Activated CD4-positive, alpha-beta T cell treated with anti-CD3 and anti-CD28 coated beads, Interleukin-10, Interleukin-2, amounts not matched to agents 100 ng/mL and 50 ng/mL, durations not matched to agents 16 hours and 8 hours (primary cell): ENCODE measurements around the gene FBXL7.
"Not testable (repeated sequence)": the region's sequence is repeated elsewhere in the genome, so short reads cannot be mapped to it uniquely, and the experiment has no call there.

Experiments used
- DNase-seq: peaks from one replicate; pipeline ENCODE4 v3.0.0-alpha.2; 2020

FBXL7 gene

DNA sequence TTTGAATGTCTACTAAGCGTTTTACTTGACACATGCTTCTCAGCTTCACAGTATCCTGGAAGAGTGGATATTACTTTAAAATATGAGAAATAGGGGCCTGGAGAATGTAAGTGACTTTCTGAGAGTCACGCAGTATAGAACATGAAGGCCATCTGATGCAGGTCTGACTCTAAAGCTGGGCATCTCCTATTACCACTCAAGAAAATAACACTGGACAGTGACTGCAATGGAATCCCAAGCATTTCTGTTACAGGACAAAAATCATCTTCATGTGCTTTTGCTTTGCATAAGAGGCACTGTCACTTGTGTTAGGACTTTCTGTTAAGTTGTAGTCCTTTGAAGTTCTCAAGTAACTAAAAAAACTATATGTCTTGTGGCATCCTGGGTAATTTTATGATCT lies 335.5 kb downstream of the FBXL7 start:
- DNase-seq: no peak

DNA sequence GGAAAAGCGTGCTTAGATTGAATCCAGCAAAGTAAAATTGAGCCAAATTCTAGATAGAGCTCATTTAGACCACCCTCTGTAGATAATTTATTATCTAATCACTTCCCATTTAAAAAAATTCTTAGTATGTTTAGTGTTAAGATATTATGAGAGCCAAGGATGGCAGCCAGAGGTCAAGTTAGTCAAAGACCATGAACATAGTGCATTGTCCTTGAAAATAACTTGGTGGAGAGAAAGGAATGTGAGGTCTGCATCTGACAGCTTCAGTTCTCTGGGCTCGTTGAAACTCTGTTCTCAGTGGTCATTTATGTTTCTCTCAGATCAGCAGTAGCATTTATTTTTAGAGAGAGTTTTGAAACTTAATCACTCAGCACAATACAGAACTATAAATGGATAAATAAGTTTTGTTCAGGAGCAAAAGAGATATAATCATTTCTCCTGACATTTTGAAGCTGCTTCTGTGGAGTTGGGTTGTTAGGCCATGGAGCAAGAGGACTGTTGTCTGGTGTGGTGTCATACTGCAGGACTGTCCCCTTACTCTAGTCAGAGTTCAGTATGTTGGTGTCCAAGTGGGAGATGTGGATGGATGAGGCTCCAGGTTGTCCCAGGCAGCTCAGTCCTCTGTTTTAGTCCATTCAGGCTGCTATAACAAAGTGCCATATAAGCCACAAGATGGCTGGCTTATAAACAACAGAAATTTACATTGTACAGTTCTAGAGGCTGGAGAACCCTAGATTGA lies 337.7 kb downstream of the FBXL7 start:
- no peak for DNase-seq

GRCh38 chr5:15844253-15844652 lies 344.3 kb downstream of the FBXL7 start:
- DNase-seq: no peak

GRCh38 chr5:15844871-15845270 lies 344.9 kb downstream of the FBXL7 start:
- DNase-seq: no peak

GRCh38 chr5:15850536-15850935 lies 350.6 kb downstream of the FBXL7 start:
- DNase-seq: no peak

DNA sequence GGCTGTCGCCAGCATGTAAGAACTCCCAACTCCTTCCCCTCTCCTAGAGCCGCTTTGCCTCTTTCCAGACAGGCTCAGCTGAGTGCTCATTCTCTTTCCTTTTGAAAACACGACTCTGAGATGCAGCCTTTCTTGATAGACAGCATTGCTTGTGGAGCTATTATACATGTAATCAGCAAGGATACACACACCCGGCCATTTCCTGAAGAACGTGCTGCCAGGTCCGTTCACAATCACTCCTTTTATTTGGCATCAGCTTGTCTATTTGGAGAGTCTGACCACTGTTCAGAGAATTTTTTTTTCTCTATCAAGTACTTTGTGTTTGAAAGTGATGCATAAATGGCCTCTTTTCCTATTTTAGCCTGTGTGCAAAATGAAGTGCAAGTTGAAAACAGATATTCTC lies 351.0 kb downstream of the FBXL7 start:
- no peak for DNase-seq

DNA sequence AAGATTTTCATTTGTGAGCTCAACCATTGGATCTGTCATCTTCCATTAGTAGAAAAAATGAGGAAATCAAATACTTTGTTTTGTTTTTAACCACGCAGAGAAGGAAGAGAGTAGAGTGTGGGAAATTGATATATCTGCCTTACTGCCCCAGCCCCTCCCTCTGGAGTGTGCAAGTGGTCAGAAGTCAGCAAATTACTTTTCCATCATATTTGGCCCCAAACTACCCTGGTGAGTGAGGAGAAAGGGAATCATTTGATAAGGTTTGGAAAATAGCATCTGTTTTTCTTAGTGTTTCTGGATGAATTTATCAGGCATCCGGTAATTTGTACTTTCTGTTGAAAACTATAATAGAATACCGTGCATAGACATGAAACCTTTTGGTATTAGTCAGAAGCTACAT lies 352.2 kb downstream of the FBXL7 start:
- no peak for DNase-seq

DNA sequence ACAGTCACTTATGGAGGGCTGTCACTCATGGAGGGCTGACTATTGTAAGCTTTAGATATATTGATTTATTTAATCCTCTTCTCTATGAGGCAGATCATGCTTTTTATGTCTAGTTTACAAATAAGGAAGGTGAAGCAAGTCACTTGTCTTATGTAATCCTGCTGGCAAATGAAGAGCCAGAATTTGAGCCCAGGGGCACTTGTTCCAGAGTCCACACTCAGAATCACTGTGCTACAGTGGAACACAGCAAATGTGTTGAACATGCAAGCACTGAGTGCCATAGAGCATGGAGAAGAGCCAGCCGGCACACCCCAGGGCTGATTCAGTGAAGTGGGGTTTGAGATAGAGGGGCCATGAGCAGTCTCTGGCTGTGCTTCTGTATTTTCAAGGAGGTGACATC lies 353.0 kb downstream of the FBXL7 start:
- no peak for DNase-seq

DNA sequence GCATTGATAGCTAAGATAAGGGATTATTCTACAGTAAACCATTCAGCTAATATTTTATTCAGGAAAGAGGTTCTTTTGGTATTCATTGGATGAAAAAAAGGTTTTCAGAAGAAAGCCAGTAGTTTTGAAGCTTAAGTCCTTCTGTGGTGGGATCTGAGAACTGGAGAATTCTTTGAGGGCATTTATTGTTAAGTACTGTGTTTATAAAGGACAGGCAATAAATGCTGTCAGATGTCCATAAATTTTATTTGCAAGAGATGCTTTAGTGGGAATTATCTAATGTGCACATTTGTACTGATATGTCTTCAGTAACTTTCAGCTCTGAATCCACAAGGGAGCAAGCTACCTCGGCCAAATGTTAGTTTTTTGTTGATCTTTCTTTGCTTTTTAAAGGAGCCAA lies 358.3 kb downstream of the FBXL7 start:
- DNase-seq: no peak

DNA sequence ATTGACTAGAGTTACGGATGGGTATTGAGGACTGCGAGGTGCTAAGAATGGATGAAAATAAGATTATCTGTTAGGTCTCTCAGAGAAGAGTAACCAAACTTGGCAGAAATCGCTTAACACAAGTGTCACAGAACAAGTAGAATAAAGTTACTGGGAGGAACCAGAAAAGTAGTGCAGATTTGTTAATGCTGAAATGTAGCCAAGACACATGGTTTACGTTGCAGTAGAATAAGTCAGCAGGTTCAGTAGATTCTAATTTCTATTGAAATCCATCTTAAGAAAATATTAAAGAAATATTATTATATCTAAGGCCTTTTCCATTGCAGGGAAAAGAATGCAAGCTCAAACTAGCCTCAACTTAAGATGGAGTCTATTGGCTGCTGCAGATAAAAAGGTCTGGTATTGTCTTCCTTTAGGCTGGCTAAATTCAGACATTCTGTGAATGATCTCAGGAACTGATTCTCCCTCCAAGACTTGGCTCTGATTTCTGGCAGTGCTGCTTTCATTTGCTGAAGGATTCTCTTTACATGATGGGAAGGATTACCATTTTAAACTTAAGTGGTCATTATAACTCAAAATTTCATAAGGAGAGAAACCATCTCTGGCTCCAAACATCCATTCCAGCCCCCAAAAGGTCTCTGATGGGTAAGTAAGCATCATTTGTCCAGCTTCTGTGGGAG lies 364.7 kb downstream of the FBXL7 start:
- DNase-seq: no peak

- DNase-seq: not testable (repeated sequence)
Observed at GRCh38 chr5:15872259-15872658, 372.3 kb downstream of the FBXL7 start.

DNA sequence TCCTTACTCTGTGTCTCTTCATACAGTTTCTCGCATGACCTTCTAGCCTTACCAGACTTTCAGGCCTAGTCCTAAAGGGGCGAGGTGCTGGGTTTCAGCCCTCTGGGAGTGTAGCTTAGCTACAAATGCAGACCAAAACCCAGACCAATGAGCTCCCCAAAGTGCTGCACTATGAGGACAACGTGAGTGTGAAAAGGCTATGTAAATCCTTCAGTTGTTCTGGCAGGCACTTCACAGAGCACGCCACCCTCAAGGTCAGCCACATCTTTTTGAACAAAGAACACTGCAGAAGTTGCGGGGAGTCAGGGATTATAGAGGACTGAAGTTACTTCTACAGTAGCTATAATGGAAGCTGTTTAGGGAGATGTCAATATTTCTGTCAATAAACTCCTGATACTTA lies 377.9 kb downstream of the FBXL7 start:
- no peak for DNase-seq

DNA sequence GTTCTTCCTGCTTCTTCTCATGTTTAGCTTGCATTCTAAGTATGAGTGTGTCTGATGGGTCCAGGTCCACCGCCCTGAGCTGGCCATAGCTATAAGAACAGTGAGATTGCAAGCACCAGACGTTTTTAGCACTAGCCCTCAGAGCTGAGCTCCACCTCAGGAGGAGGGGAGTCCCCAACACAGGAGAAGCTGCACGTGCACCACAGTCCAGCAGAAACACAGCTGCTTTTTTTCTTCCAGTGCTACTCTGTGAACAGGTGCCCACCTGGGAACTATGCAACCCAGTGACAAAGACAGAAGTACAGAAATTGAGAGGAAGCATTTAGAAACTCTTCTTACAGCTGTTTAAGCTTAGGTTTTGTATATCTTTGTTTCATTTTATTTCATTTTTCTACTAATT lies 380.2 kb downstream of the FBXL7 start:
- no peak for DNase-seq

GRCh38 chr5:15885156-15885555 lies 385.2 kb downstream of the FBXL7 start:
- DNase-seq: no peak

DNA sequence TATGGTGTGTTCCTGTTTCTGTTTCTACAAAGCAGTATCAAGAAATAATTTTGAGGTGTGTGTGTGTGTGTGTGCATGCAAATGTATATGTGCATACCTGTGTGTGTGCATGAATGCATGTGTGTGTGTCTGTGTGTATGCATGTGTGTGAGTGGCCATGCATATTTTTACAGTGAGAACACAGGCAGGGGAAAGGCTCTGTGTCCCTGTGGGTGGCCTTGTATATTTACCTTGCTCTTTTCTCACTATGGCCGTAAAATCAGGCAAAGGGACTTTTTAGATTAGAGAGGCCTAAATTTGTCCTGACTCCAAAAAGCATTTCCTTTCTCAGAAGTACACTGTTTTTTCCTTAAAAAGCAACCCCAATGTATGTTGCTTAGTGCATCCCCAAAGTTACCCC lies 386.2 kb downstream of the FBXL7 start:
- no peak for DNase-seq

- no peak for DNase-seq
Observed at GRCh38 chr5:15887093-15887492, 387.1 kb downstream of the FBXL7 start.

DNA sequence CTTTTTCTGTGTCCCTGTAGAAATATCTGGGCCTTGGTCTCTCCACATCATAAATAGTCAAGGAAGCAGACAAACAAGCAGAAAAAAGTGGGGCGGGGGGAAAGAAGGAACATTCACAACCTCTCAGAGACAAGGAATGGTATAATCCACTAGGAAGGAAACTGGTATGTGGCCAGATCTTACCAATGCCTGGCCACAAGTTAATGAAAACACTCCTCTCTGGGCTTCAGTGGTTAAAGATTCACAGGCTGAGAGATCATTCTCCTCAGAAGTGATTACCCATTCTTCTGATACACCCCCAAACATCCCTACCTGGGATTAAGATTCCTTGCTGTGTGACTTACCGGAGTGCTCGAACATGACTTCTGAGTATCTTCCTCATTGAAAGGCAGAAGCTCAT lies 389.0 kb downstream of the FBXL7 start:
- DNase-seq: no peak

- no peak for DNase-seq
Observed at GRCh38 chr5:15893866-15894265, 393.9 kb downstream of the FBXL7 start.

DNA sequence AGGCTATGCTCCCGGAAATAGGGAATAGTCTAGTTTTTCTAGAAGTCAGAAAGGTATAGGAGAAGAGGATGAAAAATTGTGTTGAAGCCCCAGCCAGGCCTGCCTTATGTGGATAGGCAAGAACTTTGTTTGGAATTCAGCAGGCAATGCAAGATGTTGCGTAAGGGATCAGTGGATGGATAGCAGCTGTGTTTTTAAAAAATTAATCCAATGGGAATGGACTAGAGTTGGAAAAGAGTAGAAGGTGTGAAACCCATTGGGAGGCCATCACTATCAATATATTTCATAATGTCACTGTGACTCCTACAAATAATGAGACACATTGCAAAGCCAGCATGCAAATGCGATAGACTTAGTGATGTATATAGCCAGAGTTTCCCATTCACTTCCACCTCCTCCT lies 397.7 kb downstream of the FBXL7 start:
- no peak for DNase-seq

GRCh38 chr5:15898641-15899040 lies 398.7 kb downstream of the FBXL7 start:
- DNase-seq: no peak

DNA sequence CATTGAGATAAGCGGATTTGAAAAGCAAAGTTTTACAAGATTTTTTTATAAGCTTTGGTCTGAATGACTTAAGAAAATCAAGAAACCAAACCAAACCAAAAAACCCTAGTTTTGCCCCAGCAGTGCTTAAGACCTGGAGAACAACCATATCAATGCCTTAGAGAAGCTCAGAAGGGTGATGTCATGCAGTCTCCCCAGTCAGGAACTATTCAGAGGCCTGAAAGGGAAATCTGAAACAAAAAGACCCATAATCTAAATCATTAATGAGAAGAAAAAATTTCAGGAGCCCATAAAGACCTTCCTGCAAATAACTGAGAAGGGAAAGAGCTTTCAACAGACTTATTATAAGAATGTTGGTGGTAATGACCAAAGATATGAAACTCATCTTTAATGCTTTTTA lies 399.5 kb downstream of the FBXL7 start:
- no peak for DNase-seq

GRCh38 chr5:15901151-15901550 lies 401.2 kb downstream of the FBXL7 start:
- DNase-seq: no peak

DNA sequence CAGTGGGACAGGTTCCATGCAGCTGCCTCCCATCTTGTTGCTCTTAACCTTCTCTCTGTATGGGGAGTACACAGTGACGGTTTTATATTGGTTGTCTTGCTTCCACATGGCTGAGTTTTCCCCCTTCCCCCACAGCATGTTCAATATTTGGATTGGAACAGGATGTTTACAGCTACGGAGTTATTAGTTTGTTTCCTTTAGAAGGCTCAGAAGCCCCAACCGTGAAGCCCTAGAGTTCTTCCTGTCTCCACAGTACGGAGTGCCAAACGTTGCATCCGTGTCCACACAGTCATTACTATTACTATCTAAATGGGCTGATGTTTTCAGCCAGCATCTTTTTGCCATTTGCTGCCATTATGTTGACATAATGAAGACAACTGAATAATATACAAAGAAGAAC lies 402.1 kb downstream of the FBXL7 start:
- DNase-seq: no peak

- DNase-seq: no peak
Observed at GRCh38 chr5:15904899-15905830, 405.2 kb downstream of the FBXL7 start.
